Endothelial cell of hepatic sinusoid (primary cell): Measurements from ENCODE around the gene FBRSL1.

ENCODE experiments used
- in situ Hi-C: cut with HindIII; loops from 2 replicates; pipeline ENCODE4 v1.10.0; 2017; ENCODE audit warnings: low sequenced_read_pairs

FBRSL1 gene

DNA sequence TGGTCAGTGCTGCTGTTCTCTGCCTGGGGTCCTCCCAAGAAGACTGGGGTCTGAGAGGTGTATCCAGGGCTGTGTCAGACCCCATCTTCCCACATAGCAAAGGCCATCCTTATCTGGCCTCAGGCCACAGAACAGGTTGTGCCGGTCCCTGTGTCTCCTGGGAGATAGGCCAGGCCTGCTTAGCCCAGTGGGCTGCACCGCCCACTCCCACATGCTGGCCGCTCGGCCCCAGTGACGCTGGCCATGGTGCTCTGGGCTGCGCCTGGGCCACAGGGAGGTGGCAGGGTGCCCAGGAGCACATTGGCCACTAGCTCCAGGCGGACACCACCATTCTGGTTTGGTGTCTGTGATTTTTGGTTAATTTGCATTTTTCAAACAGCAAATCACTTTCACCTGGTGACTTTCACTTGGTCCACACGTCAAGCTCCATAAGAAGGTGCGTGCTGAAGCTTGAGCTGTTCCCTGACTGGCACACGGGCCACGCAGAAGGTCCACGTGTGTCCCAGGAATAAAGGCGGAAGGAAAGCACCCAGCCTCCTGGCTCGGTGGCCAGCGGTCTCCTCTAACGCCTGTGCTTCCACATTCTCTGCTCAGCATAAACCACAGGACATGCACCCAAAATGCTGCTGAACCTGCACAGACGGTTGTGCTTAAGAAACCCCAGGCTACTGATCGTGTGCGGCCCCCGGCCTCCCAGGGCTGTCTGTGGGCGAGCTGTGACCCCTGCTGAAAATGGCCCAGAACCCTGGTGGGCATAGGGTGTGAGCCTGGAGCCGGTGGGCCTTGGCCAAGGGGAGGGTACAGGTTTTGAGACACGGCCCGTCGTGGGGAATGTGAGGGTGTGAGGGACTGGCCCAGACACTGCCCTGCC is 4.6 kb downstream of the FBRSL1 start:
- in situ Hi-C loops: no loop called here

DNA sequence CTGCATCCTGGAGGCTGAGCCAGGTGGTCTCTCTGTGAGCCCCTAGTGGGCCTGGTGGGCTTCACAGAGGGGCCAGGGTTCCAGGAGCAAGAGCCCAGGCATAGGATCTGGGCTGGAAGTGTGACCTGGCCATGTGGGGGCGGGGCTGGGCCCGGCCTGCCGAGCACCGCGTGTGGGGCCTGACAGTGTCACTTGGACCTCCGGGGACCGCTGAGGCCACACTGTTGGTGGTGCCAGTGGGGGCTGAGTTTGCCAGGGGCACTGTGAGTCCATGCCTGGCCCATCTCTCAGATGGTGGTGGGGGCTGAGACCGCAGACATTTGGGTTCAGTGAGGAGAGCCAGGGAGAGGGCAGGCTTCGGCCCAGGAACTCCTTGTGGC is 5.2 kb downstream of the FBRSL1 start:
- in situ Hi-C loops: no loop called here

DNA sequence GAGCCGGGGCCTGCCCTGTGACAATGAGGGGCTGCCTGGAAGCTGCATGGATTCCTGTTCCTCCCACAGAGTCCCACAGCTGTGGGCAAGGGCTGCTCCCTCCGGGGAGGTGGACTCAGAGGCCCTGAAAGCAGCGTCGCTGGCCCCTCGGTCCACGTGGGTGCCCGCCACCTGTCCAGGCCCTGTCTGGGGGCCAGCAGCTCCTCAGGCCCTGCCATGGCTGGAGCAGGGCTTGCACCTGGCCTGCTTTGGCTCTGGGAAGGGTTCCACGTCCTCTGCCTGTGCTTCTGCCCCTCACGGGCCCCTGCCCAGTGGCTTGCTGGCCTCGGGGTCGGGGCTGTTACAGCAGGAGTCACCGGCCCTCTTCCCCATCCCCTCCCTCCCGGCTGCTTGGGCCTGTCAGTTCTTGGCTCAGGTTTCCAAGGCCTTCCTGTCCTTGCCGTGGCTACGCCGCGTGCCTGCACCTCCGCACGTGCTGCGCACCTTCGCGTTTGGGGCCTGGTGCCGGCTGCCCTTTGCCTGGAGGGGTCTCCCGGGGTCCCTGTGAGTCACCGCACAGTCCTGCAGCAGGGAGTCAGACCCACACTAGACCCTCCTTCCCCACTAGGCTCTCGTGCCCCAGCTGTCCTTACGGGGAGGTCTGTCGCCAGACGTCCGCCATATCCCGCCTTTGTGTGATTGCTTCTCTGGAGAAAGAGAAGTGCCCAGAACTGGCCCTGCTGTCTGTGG is 5.8 kb downstream of the FBRSL1 start:
- in situ Hi-C loops: no loop called here

DNA sequence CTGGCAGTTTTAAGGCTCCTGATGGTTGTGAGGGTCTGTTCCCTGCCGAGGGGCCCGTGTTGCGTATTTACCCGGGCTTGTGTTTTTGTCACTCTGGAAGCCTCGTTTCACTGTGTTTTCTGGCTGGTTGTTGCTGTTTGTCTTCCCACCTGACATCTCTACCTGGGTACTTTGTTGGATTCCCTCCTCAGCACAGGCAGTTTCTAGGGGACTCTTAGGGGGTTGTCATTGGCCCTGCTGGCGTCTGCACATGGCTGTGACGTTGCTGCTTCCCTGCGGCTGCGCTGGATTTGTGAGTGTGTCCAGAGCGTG is 6.4 kb downstream of the FBRSL1 start:
- in situ Hi-C loops: no loop called here

DNA sequence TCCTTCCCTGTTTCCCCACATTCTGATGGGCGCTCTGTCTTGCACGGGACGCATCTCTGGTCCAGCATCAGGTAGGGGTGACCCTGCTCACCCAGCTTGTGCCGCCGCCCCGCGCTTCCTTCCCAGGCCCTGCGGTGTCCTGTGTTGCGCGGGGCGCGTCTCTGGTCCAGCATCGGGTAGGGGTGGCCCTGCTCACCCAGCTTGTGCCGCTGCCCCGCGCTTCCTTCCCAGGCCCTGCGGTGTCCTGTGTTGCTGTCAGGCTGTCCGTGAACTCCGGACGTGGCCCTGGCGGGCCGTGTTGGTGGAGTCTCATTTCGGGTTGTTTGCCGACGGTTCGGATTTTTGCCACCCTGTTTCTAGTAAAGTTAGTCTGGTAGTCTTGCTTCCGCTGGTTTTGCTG is 6.8 kb downstream of the FBRSL1 start:
- in situ Hi-C loops: no loop called here

DNA sequence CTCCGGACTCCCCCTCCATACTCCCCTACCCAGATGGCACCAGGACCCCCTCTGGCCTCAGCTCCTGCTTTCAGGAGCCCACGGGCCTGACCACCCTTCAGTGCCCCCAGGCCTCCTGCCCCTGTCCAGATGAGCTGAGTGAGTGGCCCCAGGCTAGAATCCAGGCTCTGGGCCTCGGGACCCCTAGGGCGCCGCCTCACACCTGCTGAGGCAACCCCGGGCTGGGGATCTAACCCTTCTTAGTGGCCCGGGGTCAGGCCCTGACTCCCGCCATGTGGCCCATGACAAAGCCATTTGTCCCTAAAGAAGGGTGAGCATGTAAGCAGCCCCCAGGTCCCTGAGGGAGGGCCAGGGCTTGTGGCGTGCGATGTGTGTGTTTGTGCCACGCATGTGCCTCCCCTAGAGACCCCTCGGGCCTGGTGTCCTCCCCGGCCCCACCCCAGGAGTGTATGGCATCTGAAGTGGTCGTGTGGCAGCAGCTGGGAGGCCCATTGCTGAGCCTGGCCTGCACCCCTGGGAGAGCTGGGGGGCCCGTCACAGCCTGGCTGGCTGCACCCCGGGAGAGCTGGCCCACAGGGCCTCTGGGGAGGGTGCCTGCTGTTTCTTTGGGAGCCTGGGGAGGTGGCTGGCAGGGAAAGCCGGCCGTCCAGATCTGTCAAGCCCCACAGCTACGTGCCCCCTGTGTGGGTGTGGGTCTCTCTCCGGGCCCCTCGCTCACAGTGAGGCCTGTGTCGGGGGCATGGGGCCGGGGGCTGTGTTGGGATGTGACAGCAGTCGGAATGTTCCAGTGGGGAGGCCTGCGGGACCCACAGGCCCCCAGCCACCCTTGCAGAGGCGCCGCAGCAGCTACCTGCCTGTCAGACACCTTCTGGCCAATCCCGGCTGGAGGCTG is 7.8 kb downstream of the FBRSL1 start:
- in situ Hi-C loops: no loop called here

DNA sequence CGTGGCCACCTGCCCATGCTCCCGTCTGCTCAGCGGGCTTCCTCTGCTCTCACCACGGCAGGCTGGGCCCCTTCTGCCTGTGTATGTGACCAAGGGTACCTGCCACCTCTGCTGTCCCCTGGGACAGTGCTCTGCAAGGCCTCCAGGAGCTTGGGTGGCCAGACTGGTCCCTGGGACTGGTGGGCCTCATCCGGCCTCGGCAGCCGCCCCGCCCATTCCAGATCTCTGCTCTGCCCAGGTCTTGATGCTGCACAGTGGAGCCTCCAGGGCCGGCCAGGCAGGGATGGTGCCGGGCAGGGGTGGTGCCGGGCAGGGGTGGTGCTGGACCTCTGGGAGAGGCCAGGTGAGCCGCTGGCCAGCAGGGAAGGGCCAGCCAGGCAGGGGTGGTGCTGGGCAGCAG is 9.0 kb downstream of the FBRSL1 start:
- in situ Hi-C loops: no loop called here

DNA sequence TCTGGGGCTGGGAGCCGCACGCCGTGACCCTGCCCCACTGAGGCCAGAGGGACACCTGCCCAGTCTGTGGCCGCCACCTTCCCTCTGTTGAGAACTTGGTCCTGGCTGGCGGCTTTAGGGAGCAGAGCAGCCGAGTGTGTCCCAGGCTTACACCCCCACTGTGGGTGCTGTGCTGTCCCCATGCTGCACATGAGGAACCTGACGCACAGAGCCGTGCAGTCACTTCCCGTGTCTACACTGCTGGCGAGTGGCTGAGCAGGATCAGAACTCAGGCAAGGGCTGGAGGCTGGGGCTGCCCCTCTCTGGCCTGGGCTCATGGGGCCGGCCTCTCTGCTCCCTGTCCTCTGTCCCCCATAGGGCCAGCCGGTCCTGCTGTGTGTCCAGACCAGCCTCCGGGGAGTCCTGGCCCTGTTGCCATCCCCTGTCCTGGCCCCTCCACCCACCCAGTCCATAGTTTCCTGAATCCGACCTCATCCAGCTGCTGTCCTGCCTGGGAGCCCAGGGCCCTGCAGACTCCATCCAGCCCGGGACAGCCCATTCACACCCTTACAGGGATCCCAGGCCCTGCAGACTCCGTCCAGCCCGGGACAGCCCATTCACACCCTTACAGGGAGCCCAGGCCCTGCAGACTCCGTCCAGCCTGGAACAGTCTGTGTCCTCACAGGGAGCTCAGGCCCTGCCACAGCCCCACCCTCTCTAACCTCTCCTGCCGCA is 10.3 kb downstream of the FBRSL1 start:
- in situ Hi-C loops: no loop called here

DNA sequence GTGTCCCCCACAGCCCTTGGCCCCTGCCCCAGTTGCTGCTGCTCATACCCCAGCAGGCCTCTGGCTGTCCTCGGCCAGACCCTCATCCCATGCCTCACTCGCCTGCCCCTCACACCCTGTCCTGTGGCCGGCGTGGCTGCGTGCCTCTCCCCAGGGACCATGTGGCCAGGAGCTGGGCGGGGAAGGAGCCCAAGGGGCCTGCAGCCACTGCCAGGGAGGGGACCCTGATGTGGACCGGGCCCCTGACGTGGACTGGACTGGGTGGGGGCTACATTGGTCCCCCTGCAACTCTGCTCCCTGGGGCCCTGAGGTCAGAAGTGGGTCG is 10.9 kb downstream of the FBRSL1 start:
- in situ Hi-C loops: no loop called here

DNA sequence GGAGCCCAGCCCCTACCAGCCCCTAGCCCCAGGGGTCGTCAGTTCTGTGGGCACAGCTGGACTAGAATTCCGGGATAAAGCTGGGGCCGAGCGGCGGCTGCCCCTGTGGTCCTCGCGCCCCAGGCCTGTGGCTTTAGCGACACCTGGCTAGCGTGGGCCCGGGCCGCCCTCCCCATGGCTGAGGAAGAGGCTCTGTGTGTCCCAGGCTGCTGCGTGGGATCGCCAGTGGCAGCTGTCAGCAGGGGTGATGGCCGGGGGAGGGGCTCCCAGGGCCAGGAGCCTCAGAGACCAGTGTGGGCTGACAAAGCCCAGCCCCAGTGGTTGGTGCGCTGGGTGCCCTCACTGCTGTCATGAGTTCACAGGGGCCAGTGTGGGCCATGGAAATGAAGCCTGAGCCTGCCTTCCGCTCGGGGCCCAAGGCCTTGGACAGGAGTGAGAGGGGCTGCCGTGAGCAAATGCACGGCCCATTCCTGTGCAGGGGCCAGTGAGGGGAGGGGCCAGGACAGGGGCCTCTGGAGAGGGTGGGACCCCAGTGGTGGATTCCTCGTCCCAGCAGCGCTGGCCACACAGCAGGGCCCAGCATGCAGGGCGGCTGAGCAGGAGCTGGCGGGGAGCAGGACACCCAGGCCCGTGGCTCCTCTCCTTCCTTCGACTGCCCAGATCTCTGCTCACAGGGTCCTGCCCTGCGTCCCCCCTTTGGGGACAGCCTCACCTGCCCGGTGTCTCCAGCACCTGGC is 11.4 kb downstream of the FBRSL1 start:
- in situ Hi-C loops: no loop called here

DNA sequence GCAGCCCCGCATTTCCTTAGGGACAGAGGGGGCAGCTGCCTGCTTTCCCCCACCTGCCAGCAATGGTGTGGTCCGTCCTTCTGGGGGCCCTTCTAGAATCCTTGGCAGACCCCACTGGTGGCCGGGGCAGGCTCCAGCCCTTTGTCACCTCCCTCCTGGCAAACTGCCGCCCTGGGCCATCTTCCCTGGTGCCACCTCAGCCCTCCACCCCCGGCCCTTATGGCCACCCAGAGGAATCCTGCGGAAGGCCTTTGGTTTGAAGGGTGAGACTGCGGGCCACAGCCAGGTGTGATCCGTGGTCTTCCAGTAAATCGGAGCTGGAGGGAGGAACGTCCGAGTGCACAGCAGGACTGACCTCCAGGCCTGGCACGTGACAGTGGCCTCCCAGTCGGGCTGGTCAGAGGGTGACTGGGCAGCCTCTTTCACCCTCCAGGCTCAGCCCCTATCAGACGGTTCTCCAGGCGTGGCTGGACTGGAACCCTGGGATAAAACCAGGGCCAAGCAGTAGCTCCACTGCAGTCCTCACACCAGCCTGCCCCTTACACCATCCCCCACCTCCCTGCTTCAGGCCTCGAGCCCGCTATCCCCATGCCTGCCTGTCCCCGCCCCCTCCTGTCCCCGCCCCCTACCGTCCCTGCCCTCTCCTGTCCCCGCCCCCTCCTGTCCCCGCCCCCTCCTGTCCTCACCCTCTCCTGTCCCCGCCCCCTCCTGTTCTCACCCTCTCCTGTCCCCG is 12.4 kb downstream of the FBRSL1 start:
- in situ Hi-C loops: no loop called here

DNA sequence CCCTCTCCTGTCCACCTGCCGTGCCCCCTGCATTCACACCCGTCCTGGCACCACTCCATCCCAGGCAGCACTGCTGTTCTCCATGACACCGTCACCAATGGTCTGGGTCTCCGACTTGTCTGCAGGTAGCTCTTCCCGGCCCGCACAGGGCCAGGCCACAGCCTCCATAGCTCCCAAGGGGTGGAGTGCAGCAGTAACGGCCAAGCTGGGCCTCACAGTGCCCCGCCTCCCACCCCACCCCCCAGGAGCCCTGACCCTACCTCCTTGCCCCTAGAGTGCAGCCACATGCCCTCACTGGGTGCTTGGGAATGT is 12.9 kb downstream of the FBRSL1 start:
- in situ Hi-C loops: no loop called here

DNA sequence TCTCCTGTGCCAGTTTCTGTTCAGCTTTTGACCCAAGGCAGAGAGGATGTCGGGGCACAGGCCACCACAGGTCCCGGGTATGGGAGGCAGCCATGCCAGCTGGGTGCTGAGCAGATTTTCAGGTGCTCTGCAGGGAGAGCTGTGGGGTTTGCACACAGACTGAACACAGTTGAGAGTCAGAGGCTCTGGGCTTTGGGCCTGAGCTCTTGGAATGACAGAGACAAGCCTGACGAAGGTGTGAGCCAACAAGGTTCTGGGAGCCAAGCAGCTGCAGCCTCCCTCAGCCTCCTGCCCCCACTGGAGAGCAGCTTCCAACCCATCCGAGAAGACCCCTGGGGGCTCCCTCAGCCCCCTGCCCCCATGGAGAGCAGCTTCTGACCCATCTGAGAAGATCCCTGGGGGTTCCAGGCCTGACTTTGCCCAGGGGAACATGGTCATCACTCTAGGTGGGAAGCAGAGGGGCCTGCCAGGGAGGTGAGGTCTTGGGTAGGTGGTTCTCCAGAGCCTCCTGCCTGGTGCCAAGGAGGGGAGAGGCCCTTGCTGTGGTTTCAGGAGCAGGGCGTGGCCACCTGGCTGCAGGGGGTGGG is 13.8 kb downstream of the FBRSL1 start:
- in situ Hi-C loops: no loop called here

DNA sequence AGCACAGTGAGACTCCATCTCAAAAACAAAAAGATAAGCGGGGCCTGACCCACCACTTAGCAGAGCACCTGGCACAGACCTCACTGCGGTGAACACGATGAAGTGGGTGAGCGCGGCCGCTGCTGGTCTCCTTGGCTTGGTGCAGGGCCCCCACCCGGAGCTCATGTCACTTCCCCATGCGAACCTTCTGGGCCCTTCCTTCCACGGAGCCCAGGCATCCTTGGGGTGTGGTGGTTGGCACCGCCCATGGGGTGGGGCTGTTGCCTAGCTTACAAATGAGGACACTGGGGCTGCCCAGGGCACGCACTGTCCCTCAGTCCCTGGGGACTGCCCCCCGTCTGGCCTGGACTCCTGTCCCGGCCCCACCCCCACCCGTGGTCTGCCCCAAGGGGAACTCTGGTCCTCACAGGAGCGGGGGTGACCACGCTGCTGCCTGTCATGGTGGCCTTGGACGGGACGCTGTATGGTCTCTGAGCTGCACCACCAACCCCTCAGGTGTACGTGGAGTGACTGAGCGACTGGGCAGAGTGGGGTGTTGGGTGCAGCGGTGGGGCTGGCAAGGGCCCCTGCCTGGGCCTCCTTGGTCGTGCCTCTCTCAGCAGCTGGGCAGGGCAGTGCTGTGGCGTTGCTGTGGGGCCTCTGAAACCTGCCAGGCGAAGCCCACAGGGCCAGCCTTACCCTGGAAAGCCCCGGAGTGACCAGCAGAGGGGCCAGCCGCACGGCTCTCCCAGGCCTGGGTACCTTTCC is 15.3 kb downstream of the FBRSL1 start:
- in situ Hi-C loops: no loop called here

DNA sequence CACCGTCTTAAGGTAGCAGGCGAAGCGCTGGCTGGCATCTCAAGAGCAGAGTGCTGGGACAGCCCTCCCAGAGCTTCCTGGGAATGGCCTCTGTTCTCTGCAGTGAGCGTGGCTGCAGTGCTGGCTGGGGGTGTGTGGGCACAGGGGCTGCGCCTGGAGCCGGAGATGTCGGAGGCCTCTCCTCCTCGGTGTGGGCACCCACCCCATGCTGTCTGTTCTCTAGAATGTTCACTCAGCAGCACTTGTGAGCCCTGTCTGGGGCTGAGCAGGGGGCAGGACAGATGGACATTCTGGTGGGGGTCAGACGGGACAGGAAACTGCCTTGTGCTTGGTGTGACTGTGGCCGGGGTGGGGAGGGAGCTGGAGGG is 15.9 kb downstream of the FBRSL1 start:
- in situ Hi-C loops: no loop called here

DNA sequence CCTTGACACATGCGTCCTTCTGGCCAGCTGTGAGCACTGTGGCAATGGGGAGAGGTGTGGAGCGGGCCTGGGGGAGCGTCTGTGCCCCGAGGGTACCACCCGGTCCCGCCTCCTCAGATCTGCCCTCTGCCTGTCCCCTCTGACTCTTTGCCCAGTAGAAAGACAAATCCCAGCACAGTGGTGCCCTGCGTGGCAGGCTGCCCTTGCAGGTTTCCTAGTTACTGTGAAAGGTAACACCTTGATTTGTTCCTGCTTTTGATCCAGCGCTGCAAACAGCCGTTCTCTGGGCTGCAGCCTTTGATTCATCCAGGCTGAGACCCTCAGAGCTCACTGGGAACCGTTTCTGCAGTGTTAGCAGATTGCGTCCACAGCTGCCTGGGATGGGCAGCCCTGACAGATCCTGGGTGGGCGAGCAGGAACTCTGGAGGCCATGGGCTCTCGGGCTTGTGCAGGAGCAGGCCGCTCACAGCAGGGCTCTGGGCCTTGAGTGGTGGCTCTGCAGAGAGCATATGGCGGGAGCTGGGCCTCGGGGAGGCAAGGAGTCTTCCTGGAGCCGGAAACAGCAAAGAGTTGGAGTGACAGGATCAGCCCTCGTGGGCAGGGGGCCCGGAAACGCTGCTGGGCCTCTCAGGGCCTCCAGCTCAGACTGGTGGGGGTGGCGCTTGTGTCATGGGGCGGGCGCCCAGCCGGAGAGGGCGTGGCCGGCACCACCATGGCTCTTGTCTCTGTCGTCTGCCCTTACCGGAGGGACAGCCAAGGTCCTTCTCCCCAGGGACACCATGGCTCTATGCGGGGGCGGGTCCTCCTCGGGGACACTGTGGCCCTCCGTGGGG is 16.6 kb downstream of the FBRSL1 start:
- in situ Hi-C loops: no loop called here

DNA sequence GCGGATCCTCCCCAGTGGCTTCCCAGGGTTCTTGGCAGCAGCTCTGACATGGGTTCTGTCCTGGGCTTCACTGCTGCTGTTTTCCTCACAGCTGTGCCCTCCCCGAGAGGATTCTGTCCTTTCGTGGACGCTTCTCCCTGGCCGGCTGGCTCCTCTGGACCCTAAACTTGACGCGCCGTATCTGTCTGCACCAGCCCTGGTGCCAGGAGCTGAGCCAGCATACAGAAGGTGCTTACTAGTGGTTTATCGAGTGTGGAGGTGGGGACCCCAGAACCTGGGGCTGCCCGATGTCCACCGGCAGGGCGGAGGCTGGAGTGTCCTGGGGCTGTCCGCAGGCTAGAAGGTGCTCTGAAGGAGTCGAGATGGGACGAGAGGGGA is 17.2 kb downstream of the FBRSL1 start:
- in situ Hi-C loops: no loop called here
